GM18507 (cell line): Measurements from ENCODE around the gene CPB2.

Experiments
- DNase-seq: peaks from one replicate; pipeline ENCODE4 v3.0.0; 2011; ENCODE audit warnings: low read depth; ENCODE audit not compliant: insufficient read length; ENCODE audit errors: extremely low spot score
- FAIRE-seq: peaks from 2 replicates; lab custom pipeline; 2011; peaks lifted over from hg19 to GRCh38; lab: Jason Lieb, UNC

The CPB2 gene

DNA sequence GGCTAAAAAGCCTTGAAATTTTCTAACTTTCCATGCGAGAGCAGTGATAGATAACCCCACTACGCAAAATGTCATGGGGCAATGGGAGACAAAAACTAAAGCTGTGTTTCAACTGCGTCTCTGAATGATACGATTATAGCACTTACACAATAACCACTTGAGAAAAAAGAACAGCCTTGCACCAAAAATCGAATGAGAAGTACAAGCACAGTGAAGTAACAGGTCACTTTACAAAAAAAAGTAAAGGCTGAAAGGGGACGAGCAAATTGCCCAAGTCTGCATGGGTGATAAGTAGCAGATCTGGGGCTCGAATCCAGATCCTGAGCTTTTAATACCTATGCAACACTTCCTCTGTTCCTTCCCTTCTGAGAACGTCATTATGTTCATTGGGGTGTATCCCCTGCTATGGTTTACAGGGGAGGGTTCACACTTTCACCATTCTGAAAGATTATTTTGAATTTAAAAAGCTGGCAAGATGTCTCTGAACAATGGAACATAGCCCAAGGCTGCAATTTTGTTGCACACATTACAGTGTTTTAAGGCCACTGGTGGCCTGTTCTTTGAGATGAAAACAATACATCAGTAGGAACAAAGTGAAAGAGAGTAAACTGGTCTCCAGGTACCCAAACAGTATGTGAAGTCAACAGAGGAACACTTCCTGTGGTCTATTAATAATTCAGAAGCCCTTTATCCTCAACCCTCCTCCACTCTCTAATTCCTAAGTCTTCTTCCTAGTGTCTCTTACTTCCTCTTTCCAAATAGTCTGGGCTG lies 3.2 kb downstream of the CPB2 start:
- DNase-seq (no peak), FAIRE-seq (peak; percentile 62)

DNA sequence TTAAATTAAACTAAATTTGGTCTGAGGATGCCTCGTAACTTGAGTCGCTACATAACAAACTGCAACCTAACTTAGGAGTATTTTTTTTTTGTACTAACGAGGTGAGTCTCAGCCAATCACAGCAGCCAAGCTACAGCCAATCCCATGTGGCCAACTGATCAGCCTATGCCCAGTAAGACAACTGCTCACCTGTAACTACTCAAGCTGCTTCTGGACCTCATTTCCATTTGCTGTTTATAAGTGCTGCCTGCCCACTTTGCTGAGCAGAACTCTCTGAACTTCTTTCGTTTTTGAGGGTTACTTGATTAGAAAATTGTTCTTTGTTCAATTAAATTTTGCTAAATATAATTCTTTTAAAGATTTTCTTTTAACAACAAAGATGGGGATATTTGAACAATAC lies 3.8 kb downstream of the CPB2 start:
- no peak for FAIRE-seq
- no peak for DNase-seq

DNA sequence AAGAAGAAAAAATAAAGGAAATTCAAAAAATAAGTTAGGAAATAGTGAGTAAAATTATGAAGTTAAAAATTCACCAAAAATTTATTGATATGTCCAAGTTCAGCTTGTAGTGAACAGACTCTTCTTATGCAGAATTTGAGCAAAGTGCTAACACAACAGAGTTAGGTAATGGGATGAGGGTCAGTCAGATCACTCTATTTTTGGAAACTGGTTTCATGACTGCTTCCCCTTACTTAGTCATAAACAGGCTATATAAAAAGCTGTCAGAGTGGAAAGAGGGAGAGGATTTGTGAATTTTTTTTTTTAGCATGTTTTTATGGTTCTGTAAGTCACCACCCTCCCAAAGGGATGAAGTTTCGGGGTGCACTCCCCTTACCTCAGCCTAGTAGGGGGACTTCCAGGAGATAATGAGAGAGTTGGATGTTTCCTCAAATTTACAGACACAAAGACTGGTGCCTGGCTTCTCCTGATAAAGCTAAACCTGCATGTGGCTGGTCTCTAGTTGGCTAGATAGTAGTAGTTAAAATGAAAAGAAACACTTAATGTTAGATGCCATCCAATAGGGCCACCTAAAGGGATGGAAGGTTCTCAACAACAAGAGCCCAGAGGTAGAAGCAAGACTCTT lies 4.5 kb downstream of the CPB2 start:
- DNase-seq (no peak), FAIRE-seq (peak; percentile 69)

DNA sequence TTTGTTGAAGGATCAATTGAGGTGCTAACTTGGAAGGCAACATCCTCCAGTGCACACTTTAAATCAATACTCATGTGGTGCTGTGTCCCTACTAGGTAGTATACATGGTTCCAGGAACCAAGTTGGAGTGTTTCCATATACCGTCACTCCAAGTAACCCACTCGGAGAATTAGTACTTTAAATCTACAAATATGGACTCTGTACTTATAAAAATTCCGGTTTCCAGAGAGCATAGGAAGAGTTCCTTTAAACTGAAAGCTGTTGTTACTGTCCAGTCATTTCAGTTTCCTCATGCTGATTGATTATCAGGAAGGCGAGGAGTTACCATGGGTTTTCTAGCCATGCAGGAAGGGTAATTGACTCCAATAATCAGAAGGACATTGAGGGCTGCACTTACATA lies 7.2 kb downstream of the CPB2 start:
- FAIRE-seq (no peak), DNase-seq (no peak)

GRCh38 chr13:46097015-46097414 lies 7.8 kb downstream of the CPB2 start:
- DNase-seq (no peak), FAIRE-seq (no peak)

DNA sequence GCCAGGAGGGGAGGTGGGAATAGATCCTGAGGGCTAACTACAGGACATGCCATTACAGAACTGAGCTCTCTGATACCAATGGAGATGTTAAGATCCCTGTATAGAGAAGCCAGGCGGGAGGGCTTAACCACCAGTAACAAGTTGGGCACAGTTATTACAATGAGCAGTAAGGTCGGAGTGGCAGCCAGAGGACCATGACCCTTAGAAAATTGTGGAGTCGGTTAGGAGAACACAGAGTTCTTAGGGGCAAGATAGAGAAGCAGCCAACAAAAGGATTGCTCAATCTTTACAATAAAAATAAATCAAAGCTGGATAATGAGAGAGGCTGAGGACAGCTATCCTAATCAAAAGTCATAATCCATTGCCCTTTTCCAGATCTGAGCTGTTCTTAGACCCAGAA lies 10.4 kb downstream of the CPB2 start:
- FAIRE-seq = no peak

DNA sequence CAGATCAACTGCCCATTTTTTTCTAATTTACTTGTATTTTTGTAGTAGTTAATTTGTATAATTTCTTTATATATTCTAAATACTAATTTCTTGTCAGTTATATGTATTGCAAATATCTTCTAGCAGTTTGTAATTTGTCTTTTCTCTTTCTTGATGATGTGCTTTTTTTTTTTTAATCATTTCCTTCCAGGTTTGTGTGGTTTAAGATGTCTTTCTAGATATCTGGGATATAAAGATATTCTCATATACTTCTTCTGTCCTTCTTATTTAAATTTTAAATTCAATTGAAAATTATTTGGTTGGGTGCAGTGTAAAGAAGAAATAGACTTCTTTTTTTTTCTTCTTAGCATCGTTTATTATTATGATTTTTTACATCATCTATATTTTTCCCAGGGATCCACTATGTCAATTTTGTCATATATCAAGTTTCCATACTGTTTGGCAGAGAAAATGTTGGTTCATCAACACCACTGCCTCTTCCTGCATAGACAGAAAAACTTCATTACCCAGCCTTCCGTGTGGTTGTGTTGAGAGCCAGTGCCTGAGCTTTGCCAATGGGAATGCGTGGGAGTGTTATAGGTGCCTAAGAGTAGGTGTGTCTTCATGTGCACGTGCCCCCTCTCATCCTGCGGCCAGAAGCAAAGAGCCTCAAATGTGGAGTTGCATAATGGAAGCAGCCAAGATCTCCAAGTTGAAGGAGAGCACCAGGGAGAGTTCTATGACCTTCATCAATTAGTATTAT lies 15.8 kb downstream of the CPB2 start:
- DNase-seq = no peak
- no peak for FAIRE-seq

More for the DNA sequence above, 10.4 kb downstream of the CPB2 start:
- no peak for DNase-seq

DNA sequence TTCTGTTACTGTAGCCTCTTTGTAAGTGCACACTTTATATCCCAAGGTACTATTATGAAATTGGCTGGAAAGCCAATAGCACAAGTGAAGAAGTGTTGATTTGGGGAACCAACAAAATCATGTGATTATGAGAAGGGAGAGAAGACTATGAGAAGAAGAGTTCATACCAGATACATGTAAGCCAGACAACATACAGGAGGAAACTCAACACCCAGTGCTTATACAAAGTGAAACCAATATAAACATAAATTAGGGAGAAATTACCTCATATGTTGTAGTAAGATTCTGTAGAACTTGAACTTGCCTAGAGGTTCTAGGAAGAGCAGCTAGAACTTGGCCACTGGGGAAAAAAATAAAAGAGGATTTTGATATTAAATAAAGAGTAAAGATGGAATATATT lies 17.4 kb downstream of the CPB2 start:
- no peak for FAIRE-seq
- DNase-seq = no peak

GRCh38 chr13:46086985-46087384 lies 17.8 kb downstream of the CPB2 start:
- no peak for FAIRE-seq
- no peak for DNase-seq

- no peak for DNase-seq
- no peak for FAIRE-seq
These were observed 18.4 kb downstream of the CPB2 start for GRCh38 chr13:46086421-46086922.

DNA sequence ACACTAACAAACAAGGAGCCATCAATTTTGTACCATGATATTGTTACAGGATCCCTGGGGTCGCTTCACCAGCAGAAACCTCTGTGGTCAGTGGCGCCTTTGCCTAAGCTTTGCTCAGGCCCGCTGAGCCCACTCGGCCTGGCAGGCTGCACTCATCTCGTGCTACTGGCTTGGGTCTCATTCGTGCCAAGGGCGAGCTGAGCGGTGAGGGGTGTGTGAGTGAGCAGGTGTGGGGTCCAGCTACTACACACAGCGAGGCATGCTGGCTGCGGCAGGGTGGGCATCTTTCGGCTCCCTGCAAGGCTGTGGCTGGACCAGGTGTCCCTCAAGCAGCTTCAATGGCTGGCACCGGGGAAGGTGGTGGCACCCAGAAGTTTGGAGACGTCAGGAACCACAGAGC lies 19.1 kb downstream of the CPB2 start:
- DNase-seq = no peak
- no peak for FAIRE-seq

DNA sequence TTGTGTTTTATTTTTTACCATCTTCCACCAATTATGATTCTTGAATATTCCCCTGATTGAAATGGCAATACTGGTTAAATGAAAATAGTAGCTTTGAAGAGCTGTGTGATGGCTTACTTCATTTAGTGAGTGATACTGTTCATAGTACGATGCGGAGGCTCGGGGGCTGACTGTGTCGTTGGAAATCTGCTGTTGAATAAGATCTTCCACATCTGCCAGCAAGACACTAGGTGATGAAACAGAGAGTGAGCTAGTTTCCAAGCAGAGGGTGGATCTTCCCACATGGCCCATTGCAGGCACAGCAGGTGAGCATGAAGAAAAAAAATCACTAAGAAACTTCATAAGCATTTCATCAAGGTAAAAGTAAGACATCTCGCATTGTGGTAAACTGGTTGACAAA lies 22.5 kb downstream of the CPB2 start:
- DNase-seq = no peak
- FAIRE-seq = no peak

GRCh38 chr13:46079770-46080169 lies 25.1 kb downstream of the CPB2 start:
- DNase-seq = no peak
- FAIRE-seq = no peak

- DNase-seq (no peak), FAIRE-seq (no peak)
These were observed 27.6 kb downstream of the CPB2 start for GRCh38 chr13:46077265-46077664.

DNA sequence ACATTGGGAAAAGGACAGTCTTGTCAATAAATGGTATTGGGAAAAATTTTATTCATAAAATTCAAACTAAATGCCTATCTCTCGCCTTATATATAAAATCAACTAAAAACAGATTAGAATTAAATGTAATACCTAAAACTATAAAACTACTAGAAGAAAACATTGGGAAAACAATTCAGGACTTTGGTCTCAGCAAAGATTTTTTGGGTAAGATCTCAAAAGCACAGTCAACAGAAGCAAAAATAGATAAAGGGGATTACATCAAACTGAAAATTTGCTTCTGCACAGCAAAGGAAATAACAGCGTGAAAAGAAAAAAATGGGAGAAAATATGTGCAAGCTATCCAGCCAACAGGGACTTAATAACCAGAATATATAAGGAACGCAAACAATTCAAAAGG lies 28.0 kb downstream of the CPB2 start:
- FAIRE-seq (no peak), DNase-seq (no peak)

GRCh38 chr13:46075811-46076210 lies 29.0 kb downstream of the CPB2 start:
- no peak for DNase-seq
- FAIRE-seq = no peak

DNA sequence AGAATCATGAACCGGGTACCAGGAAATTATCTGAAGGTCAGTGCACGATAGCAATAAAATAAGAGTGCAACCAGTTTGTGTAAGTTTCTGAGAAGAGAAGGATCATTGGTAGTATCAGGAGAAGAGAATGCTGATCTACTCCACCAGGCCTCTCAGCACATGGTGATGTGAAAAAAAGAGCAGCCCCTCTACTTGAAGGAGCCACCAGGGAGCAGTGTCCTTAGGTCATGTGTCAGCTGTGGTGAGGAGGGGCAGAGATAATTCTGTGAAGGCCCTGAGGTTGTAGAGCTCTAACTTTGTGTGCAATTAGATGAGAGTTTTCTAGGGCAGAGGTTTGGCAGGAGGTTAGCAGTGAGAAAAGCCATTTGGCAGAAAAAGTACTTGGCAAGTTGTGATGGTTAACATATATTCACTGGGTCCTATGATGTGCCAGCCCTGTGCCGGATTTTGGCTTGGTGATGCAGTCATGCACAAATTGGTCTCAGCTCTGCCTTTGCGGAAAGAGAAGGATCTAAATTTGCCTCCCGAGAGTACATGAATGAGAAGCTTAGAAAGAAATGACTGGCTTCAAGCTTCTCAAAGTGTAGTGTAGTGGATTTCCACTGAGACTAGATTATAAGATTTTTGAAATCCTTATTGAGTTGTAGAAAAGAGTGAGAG lies 33.1 kb downstream of the CPB2 start:
- DNase-seq (peak; percentile 8), FAIRE-seq (peak; percentile 88)

GRCh38 chr13:46063292-46063691 lies 41.5 kb downstream of the CPB2 start:
- DNase-seq (no peak), FAIRE-seq (no peak)

- FAIRE-seq = no peak
- no peak for DNase-seq
These were observed 42.6 kb downstream of the CPB2 start for GRCh38 chr13:46062185-46062584.

GRCh38 chr13:46059405-46059804 lies 45.4 kb downstream of the CPB2 start:
- FAIRE-seq = no peak
- DNase-seq = no peak
